Activated effector memory CD4-positive, alpha-beta T cell treated with anti-CD3 and anti-CD28 coated beads, Interleukin-2, amount 50 U/mL, for 16 hours (primary cell): Measurements from ENCODE around the gene AIP.

Experiments used
- DNase-seq: peaks from one replicate; pipeline ENCODE4 v3.0.0-alpha.2; 2020

Gene AIP

DNA sequence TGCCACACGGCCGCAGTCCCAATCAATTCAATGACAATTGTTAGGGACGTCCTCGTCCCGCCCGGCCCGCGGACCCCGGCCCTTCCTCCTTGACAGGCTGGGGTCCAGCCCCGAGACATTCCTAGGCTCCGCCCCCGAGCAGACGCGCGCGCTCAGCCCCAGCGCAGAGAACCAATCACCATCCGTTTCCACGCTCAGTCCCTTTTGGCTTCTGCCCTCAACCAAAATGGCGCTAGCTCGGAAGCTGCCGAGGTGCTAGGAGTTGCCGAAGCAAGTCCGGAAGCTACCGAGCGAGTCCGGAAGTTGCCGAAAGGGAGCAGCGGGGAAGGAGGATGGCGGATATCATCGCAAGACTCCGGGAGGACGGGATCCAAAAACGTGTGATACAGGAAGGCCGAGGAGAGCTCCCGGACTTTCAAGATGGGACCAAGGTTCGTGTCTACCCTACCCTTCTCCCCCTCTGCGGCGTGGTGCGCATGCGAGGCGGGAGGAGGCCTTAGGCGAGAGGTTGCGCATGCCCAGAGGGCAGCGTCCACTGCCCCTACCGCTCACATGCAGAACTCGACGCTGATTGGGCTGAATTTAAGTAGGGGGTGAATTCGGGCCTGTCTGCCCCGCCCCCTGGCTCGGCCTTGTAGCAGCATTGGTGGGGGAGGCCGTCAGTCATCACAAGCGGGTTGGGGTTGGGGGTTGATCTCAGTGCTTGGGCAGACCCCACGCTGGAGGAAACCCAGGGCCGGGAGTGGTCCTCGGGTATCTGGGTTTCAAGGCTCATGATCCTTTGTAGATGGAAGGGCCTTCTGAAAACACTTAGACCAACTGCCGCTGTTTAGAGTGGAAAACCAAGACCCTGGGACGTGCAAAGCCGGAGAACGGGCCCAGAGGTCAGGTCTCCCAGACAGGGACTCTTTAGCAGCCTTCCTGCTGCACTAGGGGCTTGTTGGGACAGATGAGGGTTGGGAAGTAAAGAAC is at the start of gene AIP:
Gene AIP (plus strand): TSS at position 200 of the 972 bp plus-strand sequence. CDS start 133 bp downstream, at position 333.
- DNase-seq: peak; percentile 98

- DNase-seq: no peak
These were observed 49.1 kb upstream of the AIP start for GRCh38 chr11:67433536-67434394.

GRCh38 chr11:67434395-67434881 is 48.4 kb upstream of the AIP start:
- peak; percentile 73 for DNase-seq

DNA sequence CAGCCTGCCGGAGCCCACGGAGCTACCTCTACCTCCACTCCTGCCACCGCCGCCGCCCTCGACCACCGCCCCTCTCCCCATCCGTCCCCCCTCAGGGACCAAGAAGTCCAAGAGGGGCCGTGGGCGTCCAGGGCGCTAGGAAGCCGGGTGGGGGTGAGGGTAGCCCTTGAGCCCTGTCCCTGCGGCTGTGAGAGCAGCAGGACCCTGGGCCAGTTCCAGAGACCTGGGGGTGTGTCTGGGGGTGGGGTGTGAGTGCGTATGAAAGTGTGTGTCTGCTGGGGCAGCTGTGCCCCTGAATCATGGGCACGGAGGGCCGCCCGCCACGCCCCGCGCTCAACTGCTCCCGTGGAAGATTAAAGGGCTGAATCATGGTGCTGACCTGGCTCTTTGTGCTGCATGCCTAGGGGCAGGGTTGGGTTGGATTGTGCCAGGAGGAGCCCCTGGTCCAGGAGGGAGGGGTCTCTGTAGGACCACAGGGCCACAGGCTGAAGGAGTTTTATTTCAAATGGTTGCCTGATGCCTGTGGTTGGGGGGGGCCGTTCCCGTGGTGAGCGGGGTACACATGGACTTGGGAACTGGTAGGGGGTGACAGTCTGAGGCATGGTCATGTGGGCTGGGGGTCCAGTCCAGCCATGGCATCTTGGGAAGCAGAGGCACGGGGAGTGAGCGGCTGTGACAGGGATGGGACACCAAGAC is 47.6 kb upstream of the AIP start:
- DNase-seq: peak; percentile 75

GRCh38 chr11:67435727-67436458 is 46.9 kb upstream of the AIP start:
- no peak for DNase-seq

- DNase-seq: peak; percentile 87
These were observed 46.3 kb upstream of the AIP start for GRCh38 chr11:67436459-67437081.

GRCh38 chr11:67437082-67437808 is 45.6 kb upstream of the AIP start, which contains the start of gene PTPRCAP:
PTPRCAP (minus strand) TSS chr11:67437682; CDS start chr11:67437619, 63 bp downstream.
- peak; percentile 91 for DNase-seq

DNA sequence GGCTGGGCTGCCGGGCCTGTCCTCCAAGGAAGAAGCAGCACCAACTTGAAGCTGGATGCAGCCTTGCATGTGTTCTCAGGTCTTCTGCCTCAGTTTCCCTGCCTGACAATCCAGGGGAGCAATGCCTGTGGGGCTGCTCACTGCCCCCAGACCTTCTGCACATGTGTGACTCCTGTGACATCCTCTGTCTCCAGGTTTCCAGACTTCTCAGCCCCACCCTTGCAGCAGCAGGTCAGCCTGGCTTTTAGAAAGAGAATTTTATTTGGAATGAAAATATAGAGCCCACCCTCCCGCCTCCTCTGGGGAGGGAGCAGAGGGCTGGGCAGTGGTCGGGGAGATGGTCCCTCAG is 45.0 kb upstream of the AIP start:
- no peak for DNase-seq

GRCh38 chr11:67438158-67438902 is 44.5 kb upstream of the AIP start:
- DNase-seq: peak; percentile 92

GRCh38 chr11:67439321-67440228 is 43.3 kb upstream of the AIP start:
- DNase-seq: peak; percentile 77

GRCh38 chr11:67440229-67441097 is 42.4 kb upstream of the AIP start:
- peak; percentile 71 for DNase-seq

- DNase-seq: no peak
These were observed 41.7 kb upstream of the AIP start for GRCh38 chr11:67441098-67441563.

DNA sequence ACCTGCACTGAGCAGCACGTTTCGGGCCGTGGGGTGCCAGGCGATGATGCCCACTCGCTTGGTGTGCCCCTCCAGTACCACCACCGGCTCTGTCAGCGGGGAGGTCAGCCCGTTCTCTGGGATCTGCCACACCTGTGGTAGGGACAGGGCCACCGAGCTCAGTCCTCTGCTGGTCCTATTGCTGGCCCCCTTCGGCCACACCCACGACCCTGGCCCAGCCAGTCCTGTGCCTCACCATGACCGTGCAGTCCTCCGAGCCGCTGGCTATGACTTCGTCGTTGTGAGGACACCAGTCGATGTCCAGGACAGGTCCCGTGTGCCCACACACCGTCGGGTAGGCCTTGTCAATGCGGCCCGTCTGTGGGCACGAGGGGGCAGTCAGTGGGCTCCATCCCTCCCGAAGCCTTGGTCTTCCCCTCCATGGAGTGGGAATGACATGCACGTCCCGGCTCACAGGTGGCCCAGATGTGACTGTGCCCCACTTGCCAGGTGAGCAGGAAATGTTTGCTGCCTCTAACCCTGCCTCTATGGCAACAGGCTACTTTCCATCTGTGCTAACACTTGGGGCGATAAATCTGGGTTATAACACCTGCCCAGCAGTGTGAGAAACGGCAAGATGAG is 41.0 kb upstream of the AIP start:
- DNase-seq: no peak

- no peak for DNase-seq
These were observed 40.1 kb upstream of the AIP start for GRCh38 chr11:67442504-67443404.

DNA sequence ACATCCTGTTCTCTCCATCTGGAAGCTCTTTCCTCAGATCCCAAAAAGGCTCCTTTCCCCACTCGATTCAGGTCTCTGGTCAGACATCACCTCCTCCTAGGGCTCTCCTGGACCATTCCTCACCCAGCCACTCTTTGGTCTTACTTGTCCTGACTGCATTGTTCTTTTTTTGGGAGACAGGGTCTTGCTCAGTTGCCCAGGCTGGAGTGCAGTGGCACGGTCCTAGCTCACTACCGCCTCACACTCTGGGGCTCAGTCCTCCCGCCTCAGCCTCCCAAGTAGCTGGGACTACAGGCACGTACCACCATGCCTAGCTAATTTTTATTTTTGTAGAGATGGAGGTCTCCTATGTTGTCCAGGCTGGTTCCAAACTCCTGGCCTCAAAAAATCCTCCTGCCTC is 37.3 kb upstream of the AIP start:
- no peak for DNase-seq

DNA sequence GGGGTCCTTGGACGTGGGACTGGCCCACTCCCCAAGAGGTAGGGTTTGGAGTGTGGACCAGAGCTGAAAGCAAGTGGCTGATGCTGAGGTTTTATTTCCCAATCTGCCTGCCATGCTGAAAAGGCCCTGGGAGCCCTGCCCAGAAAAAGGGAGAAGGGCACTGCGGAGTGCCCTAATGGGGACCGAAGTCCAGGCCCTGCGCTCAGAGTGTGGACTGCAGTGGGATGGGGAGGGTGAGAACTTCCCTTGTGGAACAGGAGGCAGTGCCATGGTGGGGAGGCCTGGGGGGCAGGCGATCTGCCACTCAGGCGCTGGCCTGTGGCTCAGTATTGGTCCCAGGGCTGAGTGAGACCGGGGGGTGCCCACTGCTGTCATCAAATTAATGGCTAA is 34.6 kb upstream of the AIP start:
- DNase-seq: no peak
